ENCODE data around the gene TAF4B.
A peak's percentile ranks its signal among the peaks of the same experiment; 100 is the strongest.
"Not testable (repeated sequence)": the region's sequence is repeated elsewhere in the genome, so short reads cannot be mapped to it uniquely, and the experiment has no call there.

The TAF4B gene

GRCh38 chr18:26381555-26381954 is 155.3 kb downstream of the TAF4B start:
- not testable (repeated sequence) for DNase-seq (ENCODE audit: low spot score)

GRCh38 chr18:26383454-26384270 is 157.4 kb downstream of the TAF4B start:
- peak; percentile 55 for DNase-seq (ENCODE audit: low spot score)

- DNase-seq (ENCODE audit: low spot score), result no peak
Observed at GRCh38 chr18:26386002-26386401, 159.8 kb downstream of the TAF4B start.

GRCh38 chr18:26386441-26386840 is 160.2 kb downstream of the TAF4B start:
- DNase-seq (ENCODE audit: low spot score), result no peak

- no peak for DNase-seq (ENCODE audit: low spot score)
Observed at GRCh38 chr18:26394047-26394654, 167.9 kb downstream of the TAF4B start.

GRCh38 chr18:26397019-26397418 is 170.8 kb downstream of the TAF4B start:
- no peak for DNase-seq (ENCODE audit: low spot score)

- DNase-seq (ENCODE audit: low spot score), result no peak
Observed at GRCh38 chr18:26403491-26403890, 177.2 kb downstream of the TAF4B start.

- DNase-seq (ENCODE audit: low spot score), result peak; percentile 71
Observed at GRCh38 chr18:26405190-26405801, 179.1 kb downstream of the TAF4B start.

GRCh38 chr18:26406324-26406723 is 180.1 kb downstream of the TAF4B start:
- DNase-seq (ENCODE audit: low spot score), result no peak

GRCh38 chr18:26406854-26407517 is 180.7 kb downstream of the TAF4B start:
- no peak for DNase-seq (ENCODE audit: low spot score)

- no peak for DNase-seq (ENCODE audit: low spot score)
Observed at GRCh38 chr18:26407736-26408601, 181.7 kb downstream of the TAF4B start.

- no peak for DNase-seq (ENCODE audit: low spot score)
Observed at GRCh38 chr18:26409091-26409490, 182.8 kb downstream of the TAF4B start.

- no peak for DNase-seq (ENCODE audit: low spot score)
Observed at GRCh38 chr18:26414901-26415440, 188.7 kb downstream of the TAF4B start.

- DNase-seq (ENCODE audit: low spot score), result no peak
Observed at GRCh38 chr18:26415631-26416030, 189.4 kb downstream of the TAF4B start.

GRCh38 chr18:26416652-26417150 is 190.5 kb downstream of the TAF4B start:
- no peak for DNase-seq (ENCODE audit: low spot score)

- DNase-seq (ENCODE audit: low spot score), result no peak
Observed at GRCh38 chr18:26417190-26417589, 190.9 kb downstream of the TAF4B start.

GRCh38 chr18:26418225-26418624 is 192.0 kb downstream of the TAF4B start:
- DNase-seq (ENCODE audit: low spot score), result no peak

GRCh38 chr18:26419746-26420145 is 193.5 kb downstream of the TAF4B start:
- no peak for DNase-seq (ENCODE audit: low spot score)

GRCh38 chr18:26421503-26421902 is 195.3 kb downstream of the TAF4B start:
- no peak for DNase-seq (ENCODE audit: low spot score)

GRCh38 chr18:26421931-26422330 is 195.7 kb downstream of the TAF4B start:
- DNase-seq (ENCODE audit: low spot score), result no peak

GRCh38 chr18:26422472-26423162 is 196.4 kb downstream of the TAF4B start:
- DNase-seq (ENCODE audit: low spot score), result no peak
